H1 (cell line): ENCODE data around the gene WLS. TPM values are rescaled to one million over a fixed set of nuclear protein-coding genes. Genes with fewer than 3 reads are reported as not detected.

ENCODE experiments used
- EGR1 ChIP-seq: IDR thresholded peaks from 2 replicates; pipeline ENCODE4 v1.6.1; 2011; ENCODE audit warnings: low read depth, low read length, borderline replicate concordance
- RBBP5 ChIP-seq: IDR thresholded peaks from 2 replicates; pipeline ENCODE4 v1.7.1; 2012; ENCODE audit warnings: low read depth, mild to moderate bottlenecking, inconsistent platforms, low read length, moderate library complexity, borderline replicate concordance
- RXRA ChIP-seq: IDR thresholded peaks from 2 replicates; pipeline ENCODE4 v1.6.1; 2011; ENCODE audit warnings: low read depth, mild to moderate bottlenecking, low read length, moderate library complexity; ENCODE audit not compliant: insufficient read depth
- TCF12 ChIP-seq: IDR thresholded peaks from 2 replicates; pipeline ENCODE4 v1.6.1; 2011; ENCODE audit warnings: low read depth, mild to moderate bottlenecking, low read length
- TEAD4 ChIP-seq: IDR thresholded peaks from 2 replicates; pipeline ENCODE4 v1.6.1; 2012; ENCODE audit warnings: low read depth, low read length, inconsistent platforms, mixed read lengths
- polyA plus RNA-seq, 7 experiments: library from polyadenylated mRNA; depleted of rRNA in 3 of 7; stranded (reverse) in 5 of 7; unstranded in 2 of 7; fragments of >200 nt in 5 of 7; fragments of 200-250 nt in 2 of 7; gene quantifications; 1 replicate in 5 of 7; 2 replicates in 1 of 7; 4 replicates in 1 of 7; pipeline versions ENCODE4 v1.2.1 to v1.2.3, GENCODE V29; 2011 to 2013; ENCODE audit warnings: missing spikeins in 2 of 7, mixed read lengths in 2 of 7
- total RNA-seq: library from RNA; stranded (reverse); fragmentation: NEBNext Ultra II Directional; extraction: Animal tissue kit (Norgen Biotek cat#: 25700); gene quantifications from 2 replicates; pipeline ENCODE4 v1.2.1, GENCODE V29; 2021

Gene WLS
- total and polyA plus RNA-seq, 2 of the 8 experiments (the other 6 are each of a cell fraction or from before 2014, with no cell fraction given), result 1.2 to 2.7 TPM

GRCh38 chr1:68228851-68229250 is 3.5 kb downstream of the WLS start (continued):
- no peak for TF ChIP-seq RBBP5
- TF ChIP-seq TEAD4, result no peak
- TF ChIP-seq EGR1, result no peak
- TF ChIP-seq RXRA, result no peak
- no peak for TF ChIP-seq TCF12
